SK-N-SH treated with all-trans-retinoic acid at 6 μM for 48 hours (cell line): Measurements from ENCODE around the gene KIF2A.

Source experiments
- ATAC-seq: fragments of 200-7000 bp; cut with Tn5 transposase; 3 replicates; pipeline ENCODE4 v1.9.1; 2020; ENCODE audit warnings: mild to moderate bottlenecking, moderate library complexity
- ARNTL ChIP-seq: fragments of 450-650 bp; formaldehyde crosslinking; IDR thresholded peaks from 2 replicates; pipeline ENCODE4 v1.5.0; 2020; ENCODE audit warnings: low read depth, mild to moderate bottlenecking, moderate library complexity, borderline replicate concordance
- BACH2 ChIP-seq: fragments of 250-450 bp; sonication (Bioruptor Pico); IDR thresholded peaks from 2 replicates; pipeline ENCODE4 v1.9.0; 2021; ENCODE audit warnings: mild to moderate bottlenecking, borderline replicate concordance
- CSDC2 ChIP-seq: fragments of 250-450 bp; sonication (Bioruptor Pico); IDR thresholded peaks from 2 replicates; pipeline ENCODE4 v1.5.0; 2020; ENCODE audit warnings: mild to moderate bottlenecking, moderate library complexity
- ESRRG ChIP-seq: fragments of 250-450 bp; sonication (Bioruptor Pico); IDR thresholded peaks from 2 replicates; pipeline ENCODE4 v1.6.1; 2021; ENCODE audit warnings: mild to moderate bottlenecking
- GLIS3 ChIP-seq: fragments of 250-450 bp; sonication (Bioruptor Pico); IDR thresholded peaks from 2 replicates; pipeline ENCODE4 v1.5.0; 2020; ENCODE audit warnings: mild to moderate bottlenecking, moderate library complexity
- ISL1 ChIP-seq: fragments of 250-450 bp; sonication (Bioruptor Pico); IDR thresholded peaks from 2 replicates; pipeline ENCODE4 v2.1.2; 2022; ENCODE audit warnings: mild to moderate bottlenecking, moderate library complexity
- OSR1 ChIP-seq: fragments of 250-450 bp; sonication (Bioruptor Pico); IDR thresholded peaks from 2 replicates; pipeline ENCODE4 v1.8.0; 2022; ENCODE audit warnings: moderate library complexity, mild to moderate bottlenecking, inconsistent platforms
- PPARA ChIP-seq: fragments of 250-450 bp; sonication (Bioruptor Pico); IDR thresholded peaks from 2 replicates; pipeline ENCODE4 v1.5.0; 2020; ENCODE audit warnings: mild to moderate bottlenecking, borderline replicate concordance
- RARB ChIP-seq: fragments of 250-450 bp; sonication (Bioruptor Pico); IDR thresholded peaks from 2 replicates; pipeline ENCODE4 v1.8.0; 2021; ENCODE audit warnings: mild to moderate bottlenecking, moderate library complexity
- SNAI2 ChIP-seq: fragments of 250-450 bp; sonication (Bioruptor Pico); IDR thresholded peaks from 2 replicates; pipeline ENCODE4 v1.5.0; 2020; ENCODE audit warnings: mild to moderate bottlenecking, moderate library complexity
- TOX ChIP-seq: fragments of 250-450 bp; sonication (Bioruptor Pico); IDR thresholded peaks from 2 replicates; pipeline ENCODE4 v1.8.0; 2021; ENCODE audit warnings: mild to moderate bottlenecking, moderate library complexity, borderline replicate concordance
- ZC3H10 ChIP-seq: fragments of 250-450 bp; sonication (Bioruptor Pico); IDR thresholded peaks from 2 replicates; pipeline ENCODE4 v1.5.1; 2021; ENCODE audit warnings: mild to moderate bottlenecking, moderate library complexity
- ZFP3 ChIP-seq: fragments of 250-450 bp; sonication (Bioruptor Pico); IDR thresholded peaks from 2 replicates; pipeline ENCODE4 v1.5.0; 2020; ENCODE audit warnings: mild to moderate bottlenecking, moderate library complexity
- ZFP30 ChIP-seq: fragments of 450-650 bp; formaldehyde crosslinking; IDR thresholded peaks from 2 replicates; pipeline ENCODE4 v1.5.0; 2022; ENCODE audit warnings: mild to moderate bottlenecking, moderate library complexity
- ZNF565 ChIP-seq: fragments of 450-650 bp; formaldehyde crosslinking; conservative IDR thresholded peaks from 2 replicates; pipeline ENCODE4 v1.5.0; 2020; ENCODE audit warnings: low read depth, mild to moderate bottlenecking, moderate library complexity
- ZNF70 ChIP-seq: fragments of 450-650 bp; formaldehyde crosslinking; IDR thresholded peaks from 2 replicates; pipeline ENCODE4 v1.5.0; 2020; ENCODE audit warnings: mild to moderate bottlenecking, moderate library complexity
- ZNF8 ChIP-seq: fragments of 450-650 bp; formaldehyde crosslinking; IDR thresholded peaks from 2 replicates; pipeline ENCODE4 v1.5.0; 2020; ENCODE audit warnings: mild to moderate bottlenecking, moderate library complexity
- TF ChIP-seq, protein P1 (sequence below): fragments of 250-450 bp; sonication (Bioruptor Pico); IDR thresholded peaks from 2 replicates; pipeline ENCODE4 v1.8.0; 2020; ENCODE audit warnings: mild to moderate bottlenecking, moderate library complexity, borderline replicate concordance
- TF ChIP-seq, protein P2 (sequence below): fragments of 250-450 bp; sonication (Bioruptor Pico); IDR thresholded peaks from 2 replicates; pipeline ENCODE4 v1.5.1; 2020; ENCODE audit warnings: low read depth, mild to moderate bottlenecking, moderate library complexity
- TF ChIP-seq, protein P3 (sequence below): fragments of 250-450 bp; sonication (Bioruptor Pico); IDR thresholded peaks from 2 replicates; pipeline ENCODE4 v1.5.0; 2020; ENCODE audit warnings: mild to moderate bottlenecking, moderate library complexity
- TF ChIP-seq, protein P4 (sequence below): fragments of 250-450 bp; sonication (Bioruptor Pico); IDR thresholded peaks from 2 replicates; pipeline ENCODE4 v1.8.0; 2021; ENCODE audit warnings: low read depth, mild to moderate bottlenecking, moderate library complexity, borderline replicate concordance
- TF ChIP-seq, protein P5 (sequence below): fragments of 250-450 bp; sonication (Bioruptor Pico); IDR thresholded peaks from 2 replicates; pipeline ENCODE4 v1.5.1; 2021; ENCODE audit warnings: mild to moderate bottlenecking, moderate library complexity

KIF2A gene

DNA sequence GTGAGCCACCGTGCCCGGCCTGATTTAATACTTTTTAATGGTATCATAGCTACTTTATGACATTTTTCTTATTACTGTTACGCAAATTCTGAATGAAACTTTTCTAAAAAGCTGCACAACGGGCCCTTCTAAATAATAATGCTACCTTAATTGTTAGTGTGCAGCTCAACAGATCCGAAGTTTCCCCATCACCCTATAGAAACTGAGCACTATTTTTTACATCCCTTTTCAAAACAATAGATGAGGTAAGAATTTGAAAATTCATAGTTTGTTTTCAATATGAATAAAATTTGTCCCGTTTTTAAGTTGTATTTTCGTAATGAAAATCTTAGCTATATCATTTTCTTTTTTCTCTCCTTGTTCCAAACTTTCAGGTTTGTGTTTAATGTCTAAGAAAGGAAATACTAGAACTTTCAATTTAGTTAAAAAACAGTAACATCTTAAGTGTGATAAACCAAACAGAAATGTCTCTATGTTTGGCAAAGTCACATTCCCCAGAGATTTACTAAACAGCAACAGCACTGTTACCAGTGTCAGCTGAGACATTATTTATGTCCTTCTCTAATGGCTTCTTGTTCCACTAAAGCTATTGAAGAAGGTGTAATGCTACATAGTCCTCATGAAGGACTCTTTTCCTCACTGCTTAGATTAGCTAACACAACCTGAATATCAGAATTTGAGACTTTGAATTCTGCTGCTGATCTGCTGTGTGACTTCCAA lies 22.9 kb downstream of the KIF2A start:
- TF ChIP-seq, protein P1, sequence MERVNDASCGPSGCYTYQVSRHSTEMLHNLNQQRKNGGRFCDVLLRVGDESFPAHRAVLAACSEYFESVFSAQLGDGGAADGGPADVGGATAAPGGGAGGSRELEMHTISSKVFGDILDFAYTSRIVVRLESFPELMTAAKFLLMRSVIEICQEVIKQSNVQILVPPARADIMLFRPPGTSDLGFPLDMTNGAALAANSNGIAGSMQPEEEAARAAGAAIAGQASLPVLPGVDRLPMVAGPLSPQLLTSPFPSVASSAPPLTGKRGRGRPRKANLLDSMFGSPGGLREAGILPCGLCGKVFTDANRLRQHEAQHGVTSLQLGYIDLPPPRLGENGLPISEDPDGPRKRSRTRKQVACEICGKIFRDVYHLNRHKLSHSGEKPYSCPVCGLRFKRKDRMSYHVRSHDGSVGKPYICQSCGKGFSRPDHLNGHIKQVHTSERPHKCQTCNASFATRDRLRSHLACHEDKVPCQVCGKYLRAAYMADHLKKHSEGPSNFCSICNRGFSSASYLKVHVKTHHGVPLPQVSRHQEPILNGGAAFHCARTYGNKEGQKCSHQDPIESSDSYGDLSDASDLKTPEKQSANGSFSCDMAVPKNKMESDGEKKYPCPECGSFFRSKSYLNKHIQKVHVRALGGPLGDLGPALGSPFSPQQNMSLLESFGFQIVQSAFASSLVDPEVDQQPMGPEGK (CRISPR knock-in tag) = no peak
- TF ChIP-seq ZFP3 (CRISPR knock-in tag) (no peak), OSR1 (CRISPR knock-in tag) (no peak), ZNF70 (CRISPR knock-in tag) (no peak), PPARA (CRISPR knock-in tag) (no peak), ISL1 (CRISPR knock-in tag) (peak; percentile 26; the same call in 1 of the 2 replicates)
- ATAC-seq = peak; percentile 32; the same call in 1 of the 3 replicates

DNA sequence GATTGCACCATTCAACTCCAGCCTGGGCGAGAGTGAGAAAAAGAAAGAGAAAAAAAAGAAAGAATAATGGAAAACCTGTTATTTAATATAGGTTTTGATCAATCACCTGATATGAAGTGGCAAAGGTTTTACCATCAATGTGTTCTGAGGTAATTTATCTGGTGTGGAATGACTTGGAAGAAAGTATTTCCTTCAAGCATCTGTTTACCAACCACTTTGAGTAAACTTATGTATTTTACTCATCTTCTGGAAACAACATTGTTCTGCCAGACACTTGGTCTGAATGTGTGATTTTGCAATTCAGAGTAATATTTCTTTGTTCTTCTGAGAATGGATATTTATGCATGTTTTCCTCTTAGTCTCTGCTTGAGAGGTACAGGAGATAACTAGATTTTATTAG lies 24.3 kb downstream of the KIF2A start:
- TF ChIP-seq PPARA (CRISPR knock-in tag) (no peak), RARB (CRISPR knock-in tag) (no peak), TOX (CRISPR knock-in tag) (no peak)
- no peak for ATAC-seq

DNA sequence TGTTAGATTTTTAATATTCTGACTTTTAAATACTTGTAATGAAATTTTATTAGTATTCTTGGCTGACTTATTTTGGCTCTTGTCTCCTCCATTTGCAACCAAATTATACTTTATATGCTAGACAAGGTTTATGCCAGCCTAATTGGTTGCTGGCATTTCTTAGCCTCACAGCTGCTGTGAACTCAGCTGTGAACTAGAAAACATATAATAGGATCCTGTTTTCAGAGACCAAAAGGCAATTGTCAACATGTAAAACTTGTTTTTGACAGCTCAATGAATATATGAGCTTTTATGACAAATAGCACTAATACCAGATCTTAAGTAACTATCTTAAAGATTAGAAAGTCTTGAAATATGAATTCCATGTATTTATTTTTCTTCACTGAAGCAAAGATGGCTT lies 25.9 kb downstream of the KIF2A start:
- TF ChIP-seq, protein P2, sequence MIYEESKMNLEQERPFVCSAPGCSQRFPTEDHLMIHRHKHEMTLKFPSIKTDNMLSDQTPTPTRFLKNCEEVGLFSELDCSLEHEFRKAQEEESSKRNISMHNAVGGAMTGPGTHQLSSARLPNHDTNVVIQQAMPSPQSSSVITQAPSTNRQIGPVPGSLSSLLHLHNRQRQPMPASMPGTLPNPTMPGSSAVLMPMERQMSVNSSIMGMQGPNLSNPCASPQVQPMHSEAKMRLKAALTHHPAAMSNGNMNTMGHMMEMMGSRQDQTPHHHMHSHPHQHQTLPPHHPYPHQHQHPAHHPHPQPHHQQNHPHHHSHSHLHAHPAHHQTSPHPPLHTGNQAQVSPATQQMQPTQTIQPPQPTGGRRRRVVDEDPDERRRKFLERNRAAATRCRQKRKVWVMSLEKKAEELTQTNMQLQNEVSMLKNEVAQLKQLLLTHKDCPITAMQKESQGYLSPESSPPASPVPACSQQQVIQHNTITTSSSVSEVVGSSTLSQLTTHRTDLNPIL (CRISPR knock-in tag) = no peak
- TF ChIP-seq BACH2 (CRISPR knock-in tag) = no peak
- TF ChIP-seq SNAI2 (CRISPR knock-in tag) = no peak
- no peak for ATAC-seq

DNA sequence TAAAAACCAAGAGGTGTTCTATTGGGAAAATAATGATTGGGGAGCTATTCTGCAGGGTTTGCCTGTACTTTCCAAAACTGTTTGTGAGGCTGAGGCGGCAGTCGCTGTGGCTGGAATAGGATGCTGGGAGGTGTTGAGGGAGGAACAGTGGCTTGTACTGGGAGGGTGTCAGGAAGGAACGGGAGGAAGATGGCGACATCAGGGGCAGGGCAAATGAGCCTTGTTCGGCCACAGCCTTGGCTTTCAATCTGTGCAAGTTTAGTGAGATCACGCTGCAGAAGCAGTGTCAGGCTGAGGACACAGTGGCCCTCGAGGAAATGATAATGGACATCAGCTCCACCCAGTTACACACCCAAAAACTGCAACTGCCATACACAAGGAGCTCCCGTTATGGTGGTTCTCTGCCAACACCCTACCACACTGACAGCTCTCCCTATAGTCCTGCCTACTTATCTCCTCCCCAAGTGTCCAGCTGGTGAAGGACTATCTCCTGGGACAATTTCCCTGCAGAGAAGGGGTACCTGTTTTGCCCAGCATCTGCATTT lies 27.3 kb downstream of the KIF2A start:
- no peak for ATAC-seq

More for the DNA sequence above, 27.3 kb downstream of the KIF2A start:
- TF ChIP-seq, protein P3, sequence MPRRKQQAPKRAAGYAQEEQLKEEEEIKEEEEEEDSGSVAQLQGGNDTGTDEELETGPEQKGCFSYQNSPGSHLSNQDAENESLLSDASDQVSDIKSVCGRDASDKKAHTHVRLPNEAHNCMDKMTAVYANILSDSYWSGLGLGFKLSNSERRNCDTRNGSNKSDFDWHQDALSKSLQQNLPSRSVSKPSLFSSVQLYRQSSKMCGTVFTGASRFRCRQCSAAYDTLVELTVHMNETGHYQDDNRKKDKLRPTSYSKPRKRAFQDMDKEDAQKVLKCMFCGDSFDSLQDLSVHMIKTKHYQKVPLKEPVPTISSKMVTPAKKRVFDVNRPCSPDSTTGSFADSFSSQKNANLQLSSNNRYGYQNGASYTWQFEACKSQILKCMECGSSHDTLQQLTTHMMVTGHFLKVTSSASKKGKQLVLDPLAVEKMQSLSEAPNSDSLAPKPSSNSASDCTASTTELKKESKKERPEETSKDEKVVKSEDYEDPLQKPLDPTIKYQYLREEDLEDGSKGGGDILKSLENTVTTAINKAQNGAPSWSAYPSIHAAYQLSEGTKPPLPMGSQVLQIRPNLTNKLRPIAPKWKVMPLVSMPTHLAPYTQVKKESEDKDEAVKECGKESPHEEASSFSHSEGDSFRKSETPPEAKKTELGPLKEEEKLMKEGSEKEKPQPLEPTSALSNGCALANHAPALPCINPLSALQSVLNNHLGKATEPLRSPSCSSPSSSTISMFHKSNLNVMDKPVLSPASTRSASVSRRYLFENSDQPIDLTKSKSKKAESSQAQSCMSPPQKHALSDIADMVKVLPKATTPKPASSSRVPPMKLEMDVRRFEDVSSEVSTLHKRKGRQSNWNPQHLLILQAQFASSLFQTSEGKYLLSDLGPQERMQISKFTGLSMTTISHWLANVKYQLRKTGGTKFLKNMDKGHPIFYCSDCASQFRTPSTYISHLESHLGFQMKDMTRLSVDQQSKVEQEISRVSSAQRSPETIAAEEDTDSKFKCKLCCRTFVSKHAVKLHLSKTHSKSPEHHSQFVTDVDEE (CRISPR knock-in tag) = no peak
- TF ChIP-seq ZNF70 (CRISPR knock-in tag) (no peak), SNAI2 (CRISPR knock-in tag) (no peak), ZNF8 (CRISPR knock-in tag) (no peak), OSR1 (CRISPR knock-in tag) (no peak), ESRRG (CRISPR knock-in tag) (no peak), BACH2 (CRISPR knock-in tag) (no peak), ARNTL (CRISPR knock-in tag) (no peak), ISL1 (CRISPR knock-in tag) (no peak), CSDC2 (CRISPR knock-in tag) (no peak), TOX (CRISPR knock-in tag) (no peak), ZFP30 (CRISPR knock-in tag) (no peak), ZC3H10 (CRISPR knock-in tag) (no peak), ZNF565 (CRISPR knock-in tag) (no peak), PPARA (CRISPR knock-in tag) (no peak), GLIS3 (CRISPR knock-in tag) (no peak), ZFP3 (CRISPR knock-in tag) (no peak)
- TF ChIP-seq, protein P4, sequence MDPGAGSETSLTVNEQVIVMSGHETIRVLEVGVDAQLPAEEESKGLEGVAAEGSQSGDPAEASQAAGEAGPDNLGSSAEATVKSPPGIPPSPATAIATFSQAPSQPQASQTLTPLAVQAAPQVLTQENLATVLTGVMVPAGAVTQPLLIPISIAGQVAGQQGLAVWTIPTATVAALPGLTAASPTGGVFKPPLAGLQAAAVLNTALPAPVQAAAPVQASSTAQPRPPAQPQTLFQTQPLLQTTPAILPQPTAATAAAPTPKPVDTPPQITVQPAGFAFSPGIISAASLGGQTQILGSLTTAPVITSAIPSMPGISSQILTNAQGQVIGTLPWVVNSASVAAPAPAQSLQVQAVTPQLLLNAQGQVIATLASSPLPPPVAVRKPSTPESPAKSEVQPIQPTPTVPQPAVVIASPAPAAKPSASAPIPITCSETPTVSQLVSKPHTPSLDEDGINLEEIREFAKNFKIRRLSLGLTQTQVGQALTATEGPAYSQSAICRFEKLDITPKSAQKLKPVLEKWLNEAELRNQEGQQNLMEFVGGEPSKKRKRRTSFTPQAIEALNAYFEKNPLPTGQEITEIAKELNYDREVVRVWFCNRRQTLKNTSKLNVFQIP = no peak
- TF ChIP-seq, protein P5, sequence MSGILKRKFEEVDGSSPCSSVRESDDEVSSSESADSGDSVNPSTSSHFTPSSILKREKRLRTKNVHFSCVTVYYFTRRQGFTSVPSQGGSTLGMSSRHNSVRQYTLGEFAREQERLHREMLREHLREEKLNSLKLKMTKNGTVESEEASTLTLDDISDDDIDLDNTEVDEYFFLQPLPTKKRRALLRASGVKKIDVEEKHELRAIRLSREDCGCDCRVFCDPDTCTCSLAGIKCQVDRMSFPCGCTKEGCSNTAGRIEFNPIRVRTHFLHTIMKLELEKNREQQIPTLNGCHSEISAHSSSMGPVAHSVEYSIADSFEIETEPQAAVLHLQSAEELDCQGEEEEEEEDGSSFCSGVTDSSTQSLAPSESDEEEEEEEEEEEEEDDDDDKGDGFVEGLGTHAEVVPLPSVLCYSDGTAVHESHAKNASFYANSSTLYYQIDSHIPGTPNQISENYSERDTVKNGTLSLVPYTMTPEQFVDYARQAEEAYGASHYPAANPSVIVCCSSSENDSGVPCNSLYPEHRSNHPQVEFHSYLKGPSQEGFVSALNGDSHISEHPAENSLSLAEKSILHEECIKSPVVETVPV = no peak
- TF ChIP-seq, protein P2 (CRISPR knock-in tag) = no peak
